Measurements from ENCODE around the gene PTEN. TPM values are rescaled to one million over a fixed set of nuclear protein-coding genes. Genes with fewer than 3 reads are reported as not detected.
"Not testable (repeated sequence)": the region's sequence is repeated elsewhere in the genome, so short reads cannot be mapped to it uniquely, and the experiment has no call there.

The PTEN gene
- total RNA-seq, 2 experiments from 2014 or later = 87.2 to 91.9 TPM

- Mint-ChIP-seq H3K4me1 (ENCODE audit: low read depth) (peaks cover 17% of the 10 kb centered on the region), H3K36me3 (ENCODE audit: low read depth) (peaks cover 89% of the 10 kb centered on the region)
- POLR2A ChIA-PET; DNase-seq; H3K9me3 Mint-ChIP-seq (ENCODE audit: insufficient read depth); H3K27ac Mint-ChIP-seq; ATAC-seq; CTCF ChIA-PET; H3K4me3 Mint-ChIP-seq; H3K27me3 Mint-ChIP-seq (ENCODE audit: low read depth): not testable (repeated sequence)
Measured at GRCh38 chr10:87897957-87898356, 34.5 kb downstream of the PTEN start.

- CTCF ChIA-PET; H3K27me3 Mint-ChIP-seq (ENCODE audit: low read depth); POLR2A ChIA-PET; H3K4me3 Mint-ChIP-seq; DNase-seq; H3K9me3 Mint-ChIP-seq (ENCODE audit: insufficient read depth); ATAC-seq; H3K27ac Mint-ChIP-seq: not testable (repeated sequence)
- Mint-ChIP-seq H3K4me1 (ENCODE audit: low read depth) (peaks cover 19% of the 10 kb centered on the region), H3K36me3 (ENCODE audit: low read depth) (peaks cover 95% of the 10 kb centered on the region)
Measured at GRCh38 chr10:87903396-87903795, 40.0 kb downstream of the PTEN start.

GRCh38 chr10:87913156-87913921 is 49.9 kb downstream of the PTEN start:
- peaks cover 86% of the 10 kb centered on the region for H3K36me3 Mint-ChIP-seq (ENCODE audit: low read depth)
- H3K4me1 Mint-ChIP-seq (ENCODE audit: low read depth) = peaks cover 30% of the 10 kb centered on the region
- peaks cover 22% of the 10 kb centered on the region for H3K9me3 Mint-ChIP-seq (ENCODE audit: insufficient read depth)
- POLR2A ChIA-PET = interaction anchor here (0.9 kb wide), 1 partner anchor 51 kb away, joined by 3 read pairs; no protein-coding TSS in a partner anchor
- DNase-seq (no peak), ATAC-seq (no peak)
- no peaks in the 10 kb centered on the region for H3K27me3 Mint-ChIP-seq (ENCODE audit: low read depth)
- CTCF ChIA-PET = interaction anchor here (0.6 to 1.3 kb wide), 2 partner anchors 9 to 13 kb away, joined by 3 read pairs; no protein-coding TSS in a partner anchor
- no peak overlapping the region for H3K27ac Mint-ChIP-seq
- H3K4me3 Mint-ChIP-seq = no peak overlapping the region

GRCh38 chr10:87915406-87915805 is 52.0 kb downstream of the PTEN start:
- CTCF ChIA-PET = no interaction called here
- no peaks in the 10 kb centered on the region for H3K27me3 Mint-ChIP-seq (ENCODE audit: low read depth)
- no peak overlapping the region for H3K27ac Mint-ChIP-seq
- peaks cover 22% of the 10 kb centered on the region for H3K9me3 Mint-ChIP-seq (ENCODE audit: insufficient read depth)
- no peak for DNase-seq
- no peak for ATAC-seq
- no peak overlapping the region for H3K4me3 Mint-ChIP-seq
- peaks cover 34% of the 10 kb centered on the region for H3K4me1 Mint-ChIP-seq (ENCODE audit: low read depth)
- peaks cover 81% of the 10 kb centered on the region for H3K36me3 Mint-ChIP-seq (ENCODE audit: low read depth)
- POLR2A ChIA-PET = no interaction called here

- Mint-ChIP-seq H3K9me3 (ENCODE audit: insufficient read depth) (peaks cover 22% of the 10 kb centered on the region), H3K4me1 (ENCODE audit: low read depth) (peaks cover 34% of the 10 kb centered on the region), H3K4me3 (no peak overlapping the region), H3K27ac (no peak overlapping the region), H3K36me3 (ENCODE audit: low read depth) (peaks cover 76% of the 10 kb centered on the region), H3K27me3 (ENCODE audit: low read depth) (no peaks in the 10 kb centered on the region)
- CTCF ChIA-PET = no interaction called here
- no peak for ATAC-seq
- POLR2A ChIA-PET = no interaction called here
- DNase-seq = no peak
Measured at GRCh38 chr10:87915989-87916388, 52.6 kb downstream of the PTEN start.

GRCh38 chr10:87916515-87916914 is 53.1 kb downstream of the PTEN start:
- CTCF ChIA-PET = no interaction called here
- H3K27me3 Mint-ChIP-seq (ENCODE audit: low read depth) = no peaks in the 10 kb centered on the region
- peaks cover 19% of the 10 kb centered on the region for H3K9me3 Mint-ChIP-seq (ENCODE audit: insufficient read depth)
- H3K36me3 Mint-ChIP-seq (ENCODE audit: low read depth) = peaks cover 76% of the 10 kb centered on the region
- no peak overlapping the region for H3K27ac Mint-ChIP-seq
- DNase-seq = no peak
- H3K4me3 Mint-ChIP-seq = no peak overlapping the region
- POLR2A ChIA-PET = no interaction called here
- H3K4me1 Mint-ChIP-seq (ENCODE audit: low read depth) = peaks cover 34% of the 10 kb centered on the region
- no peak for ATAC-seq

GRCh38 chr10:87918254-87918859 is 54.9 kb downstream of the PTEN start:
- H3K27ac Mint-ChIP-seq = no peak overlapping the region
- DNase-seq (no peak), ATAC-seq (no peak)
- H3K4me3 Mint-ChIP-seq = no peak overlapping the region
- H3K36me3 Mint-ChIP-seq (ENCODE audit: low read depth) = peaks cover 74% of the 10 kb centered on the region
- peaks cover 36% of the 10 kb centered on the region for H3K4me1 Mint-ChIP-seq (ENCODE audit: low read depth)
- POLR2A ChIA-PET = interaction anchor here (0.7 kb wide), 1 partner anchor 56 kb away, joined by 3 read pairs; no protein-coding TSS in a partner anchor
- CTCF ChIA-PET = interaction anchor here (1.0 to 1.4 kb wide), 2 partner anchors 12 to 195 kb away, joined by 3 read pairs; no protein-coding TSS in a partner anchor
- peaks cover 8% of the 10 kb centered on the region for H3K9me3 Mint-ChIP-seq (ENCODE audit: insufficient read depth)
- H3K27me3 Mint-ChIP-seq (ENCODE audit: low read depth) = no peaks in the 10 kb centered on the region

DNA sequence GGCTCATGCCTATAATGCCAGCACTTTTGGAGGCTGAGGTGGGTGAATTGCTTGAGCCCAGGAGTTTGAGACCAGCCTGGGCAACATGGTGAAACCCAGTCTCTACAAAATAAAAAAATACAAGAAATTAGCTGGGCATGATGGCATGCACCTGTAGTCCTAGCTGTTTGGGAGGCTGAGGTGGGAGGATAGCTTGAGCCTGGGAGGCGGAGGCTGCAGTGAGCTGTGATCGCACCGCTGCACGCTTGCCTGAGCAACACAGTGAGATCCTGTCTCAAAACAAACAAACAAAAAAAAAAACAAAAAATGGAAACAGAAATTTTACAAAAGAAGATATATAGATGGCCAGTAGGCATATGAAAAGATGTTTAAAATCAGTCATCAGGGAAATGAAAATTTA is 57.1 kb downstream of the PTEN start:
- H3K4me3 Mint-ChIP-seq = no peak overlapping the region
- peaks cover 77% of the 10 kb centered on the region for H3K36me3 Mint-ChIP-seq (ENCODE audit: low read depth)
- CTCF ChIA-PET = no interaction called here
- H3K4me1 Mint-ChIP-seq (ENCODE audit: low read depth) = peaks cover 46% of the 10 kb centered on the region
- ATAC-seq = no peak
- POLR2A ChIA-PET = interaction anchor here (0.9 kb wide), 1 partner anchor 11 kb away, joined by 3 read pairs; no protein-coding TSS in a partner anchor
- no peaks in the 10 kb centered on the region for H3K9me3 Mint-ChIP-seq (ENCODE audit: insufficient read depth)
- no peak for DNase-seq
- H3K27ac Mint-ChIP-seq = no peak overlapping the region
- H3K27me3 Mint-ChIP-seq (ENCODE audit: low read depth) = no peaks in the 10 kb centered on the region

DNA sequence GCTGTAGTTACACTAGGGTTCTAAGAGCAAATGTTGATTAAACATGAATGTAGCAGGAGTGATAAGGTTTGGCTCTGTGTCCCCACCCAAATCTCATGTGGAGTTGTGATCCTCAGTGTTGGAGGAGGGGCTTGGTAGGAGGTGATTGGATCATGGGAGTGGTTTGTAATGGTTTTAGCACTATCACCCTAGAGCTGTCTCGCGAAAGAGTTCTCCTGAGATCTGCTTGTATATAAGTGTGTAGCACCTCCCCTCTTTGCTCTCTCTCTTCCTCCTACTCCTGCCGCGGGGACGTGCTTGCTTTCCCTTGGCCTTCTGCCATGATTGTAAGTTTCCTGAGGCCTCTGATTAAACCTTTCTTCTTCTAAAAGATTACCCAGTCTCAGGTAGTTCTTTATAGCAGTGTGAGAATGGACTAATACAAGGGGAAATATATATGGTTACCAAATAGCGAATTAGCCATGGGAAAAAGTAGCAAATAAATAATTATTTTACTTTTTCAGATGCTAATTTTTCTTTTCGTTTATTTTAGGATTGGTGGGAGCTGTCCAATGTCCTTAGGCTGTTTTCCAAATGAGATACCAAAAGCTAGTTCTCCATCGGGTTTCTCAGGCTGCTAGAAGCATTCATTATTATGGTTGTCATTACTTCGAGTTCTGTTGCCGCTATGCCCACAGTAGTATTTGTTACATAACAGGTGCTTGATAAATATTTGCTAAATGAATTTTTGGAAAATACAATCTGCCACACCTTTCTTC is 58.7 kb downstream of the PTEN start:
- Mint-ChIP-seq H3K27me3 (ENCODE audit: low read depth) (no peaks in the 10 kb centered on the region), H3K27ac (no peak overlapping the region), H3K4me1 (ENCODE audit: low read depth) (peaks cover 54% of the 10 kb centered on the region), H3K9me3 (ENCODE audit: insufficient read depth) (no peaks in the 10 kb centered on the region), H3K36me3 (ENCODE audit: low read depth) (peaks cover 77% of the 10 kb centered on the region), H3K4me3 (no peak overlapping the region)
- DNase-seq = no peak
- POLR2A ChIA-PET = no interaction called here
- CTCF ChIA-PET = interaction anchor here (0.7 kb wide), 1 partner anchor 9 kb away, joined by 3 read pairs; no protein-coding TSS in a partner anchor
- ATAC-seq = no peak

- Mint-ChIP-seq H3K27ac (no peak overlapping the region), H3K36me3 (ENCODE audit: low read depth) (peaks cover 76% of the 10 kb centered on the region), H3K9me3 (ENCODE audit: insufficient read depth) (no peaks in the 10 kb centered on the region), H3K27me3 (ENCODE audit: low read depth) (no peaks in the 10 kb centered on the region), H3K4me3 (no peak overlapping the region), H3K4me1 (ENCODE audit: low read depth) (peaks cover 52% of the 10 kb centered on the region)
- ChIA-PET CTCF (no interaction called here), POLR2A (no interaction called here)
- DNase-seq (no peak), ATAC-seq (no peak)
Measured at GRCh38 chr10:87923233-87923632, 59.8 kb downstream of the PTEN start.

- Mint-ChIP-seq H3K9me3 (ENCODE audit: insufficient read depth) (no peaks in the 10 kb centered on the region), H3K4me3 (no peak overlapping the region), H3K27ac (no peak overlapping the region), H3K36me3 (ENCODE audit: low read depth) (peaks cover 66% of the 10 kb centered on the region), H3K27me3 (ENCODE audit: low read depth) (no peaks in the 10 kb centered on the region), H3K4me1 (ENCODE audit: low read depth) (peaks cover 58% of the 10 kb centered on the region)
- ChIA-PET CTCF (no interaction called here), POLR2A (no interaction called here)
- DNase-seq (no peak), ATAC-seq (no peak)
Measured at GRCh38 chr10:87925570-87925969, 62.1 kb downstream of the PTEN start.

DNA sequence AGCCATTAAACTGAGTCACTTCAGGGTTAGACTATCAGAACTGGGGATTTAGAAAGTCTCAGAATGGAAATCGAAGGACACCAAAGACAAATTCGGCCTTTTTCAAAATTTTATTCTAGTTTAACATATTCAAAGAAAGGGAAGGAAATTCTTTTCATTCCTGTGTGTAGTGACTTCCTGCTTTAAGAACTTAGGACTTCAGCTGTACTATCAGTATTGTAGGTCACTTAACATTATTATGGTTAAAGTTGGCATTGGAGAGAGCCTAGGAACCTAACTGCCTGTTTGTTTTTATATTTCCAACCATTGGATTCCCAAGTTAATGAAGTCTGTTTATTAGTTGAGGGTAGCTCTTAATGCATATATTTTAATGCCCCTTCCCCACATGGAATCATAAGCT is 63.7 kb downstream of the PTEN start:
- DNase-seq = no peak
- ATAC-seq = no peak
- Mint-ChIP-seq H3K4me3 (no peak overlapping the region), H3K36me3 (ENCODE audit: low read depth) (peaks cover 63% of the 10 kb centered on the region), H3K27me3 (ENCODE audit: low read depth) (no peaks in the 10 kb centered on the region), H3K27ac (no peak overlapping the region), H3K4me1 (ENCODE audit: low read depth) (peaks cover 68% of the 10 kb centered on the region), H3K9me3 (ENCODE audit: insufficient read depth) (no peaks in the 10 kb centered on the region)
- CTCF ChIA-PET = interaction anchor here (0.6 to 1.6 kb wide), 4 partner anchors 13 to 462 kb away, joined by 3 read pairs; no protein-coding TSS in a partner anchor
- POLR2A ChIA-PET = no interaction called here

All from activated CD8-positive, alpha-beta T cell treated with anti-CD3 and anti-CD28 coated beads, Interleukin-2, amount 10 ng/mL, durations not matched to agents 7 days and 5 days (primary cell).